GM18508 (cell line): ENCODE measurements around the gene TFF1.

Experiments used
- ATAC-seq: cut with Tn5 transposase; IDR thresholded peaks from one replicate; pipeline ENCODE4 v1.9.1; 2021; ENCODE audit warnings: moderate number of reproducible peaks; ENCODE audit not compliant: insufficient read depth, unreplicated experiment

TFF1 gene

GRCh38 chr21:42330380-42331371 lies 35.7 kb downstream of the TFF1 start:
- ATAC-seq: no peak

DNA sequence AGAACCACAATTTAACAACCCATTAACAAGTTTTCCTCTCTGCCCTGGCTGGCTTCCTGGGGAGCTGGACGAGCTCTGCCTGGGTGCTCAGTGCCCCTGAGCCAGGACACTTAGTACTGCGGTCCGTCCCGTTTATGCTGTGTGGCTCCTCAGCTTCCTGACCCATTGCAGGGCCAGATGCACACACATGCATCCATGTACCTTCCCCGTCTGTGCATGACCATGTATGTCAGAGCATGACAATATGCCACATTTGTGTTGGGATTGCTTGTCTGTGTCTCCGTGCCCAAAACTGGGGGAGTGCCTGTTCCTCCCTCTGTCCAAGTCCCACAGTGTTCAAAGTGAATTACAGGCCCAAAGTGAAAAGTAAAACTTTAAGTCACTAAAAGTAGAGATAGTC lies 41.4 kb downstream of the TFF1 start:
- ATAC-seq: no peak

DNA sequence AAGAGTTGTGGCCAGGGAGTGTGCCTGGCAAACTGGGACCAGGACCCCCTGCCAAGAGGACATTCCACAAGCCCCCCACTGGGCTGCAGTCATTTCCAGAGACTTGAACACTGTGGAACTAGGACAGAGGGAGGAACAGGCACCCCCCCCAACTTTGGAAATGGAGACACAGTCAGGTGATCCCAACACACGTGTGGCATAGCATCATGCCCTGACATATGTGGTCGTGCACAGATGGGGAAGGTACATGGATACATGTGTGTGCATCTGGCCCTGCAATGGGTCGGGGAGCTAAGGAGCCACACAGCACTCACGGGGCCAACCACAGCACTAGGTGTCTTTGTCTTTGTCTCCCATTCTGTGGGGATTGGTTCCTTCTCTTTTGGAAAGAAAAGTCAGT lies 44.5 kb downstream of the TFF1 start:
- ATAC-seq: no peak

- no peak for ATAC-seq
These were observed 45.1 kb downstream of the TFF1 start for GRCh38 chr21:42321231-42321630.

GRCh38 chr21:42320791-42321190 lies 45.5 kb downstream of the TFF1 start:
- ATAC-seq: no peak

GRCh38 chr21:42319851-42320572 lies 46.3 kb downstream of the TFF1 start:
- ATAC-seq: no peak

- no peak for ATAC-seq
These were observed 47.0 kb downstream of the TFF1 start for GRCh38 chr21:42319376-42319775.

GRCh38 chr21:42317826-42318746 lies 48.2 kb downstream of the TFF1 start:
- ATAC-seq: no peak

GRCh38 chr21:42317341-42317741 lies 49.0 kb downstream of the TFF1 start:
- no peak for ATAC-seq

GRCh38 chr21:42316891-42317290 lies 49.4 kb downstream of the TFF1 start:
- no peak for ATAC-seq

GRCh38 chr21:42315296-42315891 lies 50.9 kb downstream of the TFF1 start, which contains the start of gene TFF3:
TFF3 (minus strand) TSS chr21:42315409; CDS start chr21:42315374, 35 bp downstream.
- no peak for ATAC-seq

GRCh38 chr21:42314616-42315295 lies 51.6 kb downstream of the TFF1 start:
- no peak for ATAC-seq

DNA sequence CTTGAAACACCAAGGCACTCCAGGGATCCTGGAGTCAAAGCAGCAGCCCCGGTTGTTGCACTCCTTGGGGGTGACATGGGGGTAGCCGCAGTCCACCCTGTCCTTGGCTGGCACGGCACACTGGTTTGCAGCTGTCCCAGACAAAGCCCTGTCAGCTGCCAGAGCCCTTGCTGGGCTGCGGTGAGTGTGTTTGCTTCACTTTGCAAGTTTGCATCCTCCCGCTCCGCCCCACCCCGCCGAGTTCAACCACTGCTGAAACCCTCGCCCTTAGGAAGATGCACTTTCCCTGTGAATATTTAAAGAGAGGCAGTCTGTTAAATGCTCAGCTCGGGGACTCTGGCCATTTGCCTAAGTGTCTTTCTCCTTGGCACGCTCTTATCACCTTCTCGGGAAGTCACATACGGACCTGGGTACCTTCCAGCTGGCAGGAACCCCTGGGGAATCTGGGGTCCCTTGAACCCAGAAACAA lies 52.8 kb downstream of the TFF1 start:
- no peak for ATAC-seq

DNA sequence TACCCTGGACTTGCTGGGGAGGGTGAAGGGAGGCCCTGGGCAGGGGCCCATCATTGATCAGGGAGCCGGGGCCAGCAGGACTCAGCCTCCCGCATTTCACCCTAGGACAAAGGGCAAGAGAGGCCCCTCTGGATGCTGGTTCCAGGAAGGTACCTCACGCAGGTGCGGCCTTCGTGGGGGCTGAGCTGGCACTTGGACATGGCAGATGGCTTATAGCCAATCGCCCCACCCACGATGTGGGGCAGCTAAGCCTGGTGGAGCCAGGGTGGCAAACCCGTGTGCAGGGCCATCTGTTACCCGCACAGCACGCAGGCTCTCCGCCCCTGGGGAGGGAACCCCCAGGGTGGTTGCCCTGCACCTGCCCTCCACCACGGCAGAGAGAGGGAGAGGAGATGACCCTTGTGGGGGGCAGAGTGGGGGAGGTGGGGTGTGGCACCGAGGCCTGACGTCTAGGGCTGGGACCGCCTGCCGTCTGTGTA lies 53.7 kb downstream of the TFF1 start:
- no peak for ATAC-seq
